Spleen (tissue), 7 donors: ENCODE results near the gene CADPS2.

Source experiments
- CTCF ChIP-seq, 11 experiments: fragments of 200-600 bp in 7 of 11; fragments of 450-650 bp in 4 of 11; sonication (generic) in 4 of 11; IDR thresholded peaks in 8 of 11; conservative IDR thresholded peaks in 3 of 11; 1 replicate in 7 of 11; 2 replicates in 4 of 11; pipeline versions ENCODE4 v1.4.0 to v1.8.0; 2016 to 2021; ENCODE audit warnings: antibody characterized with exemption in 11 of 11, inconsistent platforms in 4 of 11, mild to moderate bottlenecking in 1 of 11
- POLR2A ChIP-seq, 3 donors: fragments of 450-650 bp; IDR thresholded peaks; one replicate each; pipeline ENCODE4 v1.5.1; 2017; ENCODE audit warnings: antibody characterized with exemption in 3 of 3, mild to moderate bottlenecking in 1 of 3
- donor health status: DM: no; HTN: no; CAD: no; lungs with moderate emphysema.
- donor health status: DM: no; HTN: no; CAD: no.
- donor health status: DM: no; HTN: no; CAD: no.

GRCh38 chr7:122717356-122718089 is 168.7 kb downstream of the CADPS2 start:
- TF ChIP-seq CTCF (IDR thresholded peaks at IDR 0.05 in 8 of 11, conservative IDR thresholded peaks at IDR 0.05 in 3 of 11) (no peak), POLR2A (IDR thresholded peaks at IDR 0.05) (no peak)
